Measurements from ENCODE around the gene CRB1.

Gene CRB1

DNA sequence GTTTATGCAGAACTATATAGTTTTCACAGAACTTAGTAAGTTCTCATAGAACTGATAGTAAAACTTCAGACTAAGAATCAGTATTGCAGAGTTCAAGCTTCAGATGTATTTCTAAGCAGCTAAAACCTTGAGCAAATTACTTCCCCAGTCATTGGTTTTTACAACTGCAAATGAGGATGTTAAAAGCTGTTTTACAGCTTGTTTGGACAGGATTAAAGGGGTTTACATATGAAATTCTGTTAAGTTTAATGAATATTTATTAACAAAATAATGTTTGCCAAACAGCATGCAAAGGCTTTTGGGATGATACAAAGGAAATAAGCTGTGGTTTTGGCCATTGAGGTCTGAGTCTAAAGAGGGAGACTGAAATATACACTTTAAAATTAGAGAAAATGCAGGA, 39.1 kb downstream of the CRB1 start:
- TF ChIP-seq CTCF (IDR thresholded peaks at IDR 0.05; ENCODE audit: low read depth, low read length, poor library complexity, severe bottlenecking) (no peak), EZH2phosphoT487 (IDR thresholded peaks at IDR 0.05; ENCODE audit: borderline replicate concordance, low read length) (no peak)
- Histone ChIP-seq H3K9me2 (replicated peaks; ENCODE audit: control insufficient read depth, low read length) (no peaks in the 10 kb centered on the region), H3K9me3 (ENCODE audit: control insufficient read depth, insufficient read depth, low read length) (no peaks in the 10 kb centered on the region), H3K36me3 (ENCODE audit: control insufficient read depth, low read length) (no peaks in the 10 kb centered on the region), H3K27me3 (ENCODE audit: control insufficient read depth, low read length) (no peaks in the 10 kb centered on the region), H3F3A (ENCODE audit: control insufficient read depth, insufficient read depth) (no peaks in the 10 kb centered on the region), H3K4me3 (ENCODE audit: low read length) (no peak overlapping the region), H4K20me1 (ENCODE audit: control insufficient read depth, insufficient read depth, low read depth, low read length) (no peaks in the 10 kb centered on the region), H3K79me2 (ENCODE audit: control insufficient read depth, low read length) (no peaks in the 10 kb centered on the region), H3K4me2 (ENCODE audit: low read length) (no peak overlapping the region), H3K27ac (ENCODE audit: low read depth, low read length) (no peak overlapping the region), H3K4me1 (ENCODE audit: control insufficient read depth, low read length) (no peaks in the 10 kb centered on the region)

GRCh38 chr1:197307551-197307950, 39.5 kb downstream of the CRB1 start:
- TF ChIP-seq CTCF (IDR thresholded peaks at IDR 0.05; ENCODE audit: low read depth, low read length, poor library complexity, severe bottlenecking) (no peak), EZH2phosphoT487 (IDR thresholded peaks at IDR 0.05; ENCODE audit: borderline replicate concordance, low read length) (no peak)
- H3K79me2 ChIP-seq (ENCODE audit: control insufficient read depth, low read length), result no peaks in the 10 kb centered on the region

GRCh38 chr1:197311081-197311480, 43.0 kb downstream of the CRB1 start:
- Histone ChIP-seq H3K79me2 (ENCODE audit: control insufficient read depth, low read length) (no peaks in the 10 kb centered on the region), H3K9me2 (replicated peaks; ENCODE audit: control insufficient read depth, low read length) (no peaks in the 10 kb centered on the region), H3K36me3 (ENCODE audit: control insufficient read depth, low read length) (no peaks in the 10 kb centered on the region), H3K4me3 (ENCODE audit: low read length) (no peak overlapping the region), H4K20me1 (ENCODE audit: control insufficient read depth, insufficient read depth, low read depth, low read length) (no peaks in the 10 kb centered on the region), H3K4me2 (ENCODE audit: low read length) (no peak overlapping the region), H3K4me1 (ENCODE audit: control insufficient read depth, low read length) (no peaks in the 10 kb centered on the region), H3K9me3 (ENCODE audit: control insufficient read depth, insufficient read depth, low read length) (no peaks in the 10 kb centered on the region), H3F3A (ENCODE audit: control insufficient read depth, insufficient read depth) (no peaks in the 10 kb centered on the region), H3K27me3 (ENCODE audit: control insufficient read depth, low read length) (no peaks in the 10 kb centered on the region), H3K27ac (ENCODE audit: low read depth, low read length) (no peak overlapping the region)
- no peak for TF ChIP-seq CTCF (IDR thresholded peaks at IDR 0.05; ENCODE audit: low read depth, low read length, poor library complexity, severe bottlenecking)
- no peak for TF ChIP-seq EZH2phosphoT487 (IDR thresholded peaks at IDR 0.05; ENCODE audit: borderline replicate concordance, low read length)

More at GRCh38 chr1:197307551-197307950, 39.5 kb downstream of the CRB1 start:
- Histone ChIP-seq H3K27me3 (ENCODE audit: control insufficient read depth, low read length) (no peaks in the 10 kb centered on the region), H3K9me2 (replicated peaks; ENCODE audit: control insufficient read depth, low read length) (no peaks in the 10 kb centered on the region), H3K4me1 (ENCODE audit: control insufficient read depth, low read length) (no peaks in the 10 kb centered on the region), H3K36me3 (ENCODE audit: control insufficient read depth, low read length) (no peaks in the 10 kb centered on the region), H3K4me3 (ENCODE audit: low read length) (no peak overlapping the region), H3K27ac (ENCODE audit: low read depth, low read length) (no peak overlapping the region), H4K20me1 (ENCODE audit: control insufficient read depth, insufficient read depth, low read depth, low read length) (no peaks in the 10 kb centered on the region), H3K9me3 (ENCODE audit: control insufficient read depth, insufficient read depth, low read length) (no peaks in the 10 kb centered on the region), H3F3A (ENCODE audit: control insufficient read depth, insufficient read depth) (no peaks in the 10 kb centered on the region), H3K4me2 (ENCODE audit: low read length) (no peak overlapping the region)

GRCh38 chr1:197312163-197312562, 44.1 kb downstream of the CRB1 start:
- TF ChIP-seq CTCF (IDR thresholded peaks at IDR 0.05; ENCODE audit: low read depth, low read length, poor library complexity, severe bottlenecking) (no peak), EZH2phosphoT487 (IDR thresholded peaks at IDR 0.05; ENCODE audit: borderline replicate concordance, low read length) (no peak)
- no peaks in the 10 kb centered on the region for H3K4me1 ChIP-seq (ENCODE audit: control insufficient read depth, low read length)
- no peaks in the 10 kb centered on the region for H3K79me2 ChIP-seq (ENCODE audit: control insufficient read depth, low read length)
- H3K27me3 ChIP-seq (ENCODE audit: control insufficient read depth, low read length), result no peaks in the 10 kb centered on the region
- no peak overlapping the region for H3K27ac ChIP-seq (ENCODE audit: low read depth, low read length)
- no peaks in the 10 kb centered on the region for H3K9me3 ChIP-seq (ENCODE audit: control insufficient read depth, insufficient read depth, low read length)
- no peak overlapping the region for H3K4me2 ChIP-seq (ENCODE audit: low read length)
- no peaks in the 10 kb centered on the region for H3F3A ChIP-seq (ENCODE audit: control insufficient read depth, insufficient read depth)
- no peaks in the 10 kb centered on the region for H3K9me2 ChIP-seq (replicated peaks; ENCODE audit: control insufficient read depth, low read length)
- no peak overlapping the region for H3K4me3 ChIP-seq (ENCODE audit: low read length)
- H4K20me1 ChIP-seq (ENCODE audit: control insufficient read depth, insufficient read depth, low read depth, low read length), result no peaks in the 10 kb centered on the region
- no peaks in the 10 kb centered on the region for H3K36me3 ChIP-seq (ENCODE audit: control insufficient read depth, low read length)

Measured in DOHH2 (cell line).